HEK293T (cell line): ENCODE data around the gene ABR.

Experiments
- CTCF ChIA-PET: fragments of 350-600 bp; formaldehyde crosslinking; extraction: SDS; loops from one replicate; lab custom pipeline; 2021; ENCODE audit warnings: antibody characterized with exemption, inconsistent platforms; lab: Yijun Ruan, JAX
- POLR2A ChIA-PET: fragments of 350-600 bp; formaldehyde crosslinking; extraction: SDS; loops from one replicate; lab custom pipeline; 2020; ENCODE audit warnings: antibody characterized with exemption, inconsistent platforms; lab: Yijun Ruan, JAX
- DNase-seq: peaks from one replicate; pipeline ENCODE4 v3.0.0; 2012; ENCODE audit warnings: mixed read lengths; ENCODE audit errors: extremely low spot score
- ARNT ChIP-seq: fragments of 450-650 bp; IDR thresholded peaks from 2 replicates; pipeline ENCODE4 v1.6.1; 2017; ENCODE audit warnings: mild to moderate bottlenecking
- BHLHE40 ChIP-seq: fragments of 450-650 bp; IDR thresholded peaks from 2 replicates; pipeline ENCODE4 v1.6.1; 2016; ENCODE audit warnings: mild to moderate bottlenecking, moderate library complexity, borderline replicate concordance
- CTBP1 ChIP-seq: fragments of 450-650 bp; IDR thresholded peaks from 2 replicates; pipeline ENCODE4 v1.6.1; 2016; ENCODE audit warnings: borderline replicate concordance
- ELF4 ChIP-seq: fragments of 450-650 bp; IDR thresholded peaks from 2 replicates; pipeline ENCODE4 v1.6.1; 2017; ENCODE audit warnings: antibody characterized with exemption
- FOXA1 ChIP-seq: fragments of 450-650 bp; IDR thresholded peaks from 2 replicates; pipeline ENCODE4 v1.6.1; 2016; ENCODE audit warnings: mild to moderate bottlenecking
- FOXK2 ChIP-seq: fragments of 450-650 bp; IDR thresholded peaks from 2 replicates; pipeline ENCODE4 v1.6.1; 2016; ENCODE audit warnings: mild to moderate bottlenecking
- FOXM1 ChIP-seq: fragments of 450-650 bp; IDR thresholded peaks from 2 replicates; pipeline ENCODE4 v1.6.1; 2017; ENCODE audit warnings: mild to moderate bottlenecking, borderline replicate concordance
- HDGF ChIP-seq: fragments of 450-650 bp; IDR thresholded peaks from 2 replicates; pipeline ENCODE4 v1.6.1; 2017; ENCODE audit warnings: antibody characterized with exemption, borderline replicate concordance
- L3MBTL2 ChIP-seq: fragments of 450-650 bp; conservative IDR thresholded peaks from 2 replicates; pipeline ENCODE4 v1.6.1; 2016; ENCODE audit warnings: mild to moderate bottlenecking
- LEF1 ChIP-seq: fragments of 450-650 bp; IDR thresholded peaks from 2 replicates; pipeline ENCODE4 v1.6.1; 2017; ENCODE audit warnings: mild to moderate bottlenecking, borderline replicate concordance
- NFRKB ChIP-seq: fragments of 450-650 bp; IDR thresholded peaks from 2 replicates; pipeline ENCODE4 v1.6.1; 2016; ENCODE audit warnings: mild to moderate bottlenecking, moderate library complexity
- PKNOX1 ChIP-seq: fragments of 450-650 bp; IDR thresholded peaks from 2 replicates; pipeline ENCODE4 v1.6.1; 2016
- SP1 ChIP-seq: fragments of 450-650 bp; IDR thresholded peaks from 2 replicates; pipeline ENCODE4 v1.6.1; 2017
- SUZ12 ChIP-seq: fragments of 450-650 bp; IDR thresholded peaks from 2 replicates; pipeline ENCODE4 v1.6.1; 2016; ENCODE audit warnings: mild to moderate bottlenecking
- TARDBP ChIP-seq: fragments of 450-650 bp; IDR thresholded peaks from 2 replicates; pipeline ENCODE4 v1.6.1; 2016
- ZNF384 ChIP-seq: fragments of 450-650 bp; IDR thresholded peaks from 2 replicates; pipeline ENCODE4 v1.6.1; 2016

ABR gene

DNA sequence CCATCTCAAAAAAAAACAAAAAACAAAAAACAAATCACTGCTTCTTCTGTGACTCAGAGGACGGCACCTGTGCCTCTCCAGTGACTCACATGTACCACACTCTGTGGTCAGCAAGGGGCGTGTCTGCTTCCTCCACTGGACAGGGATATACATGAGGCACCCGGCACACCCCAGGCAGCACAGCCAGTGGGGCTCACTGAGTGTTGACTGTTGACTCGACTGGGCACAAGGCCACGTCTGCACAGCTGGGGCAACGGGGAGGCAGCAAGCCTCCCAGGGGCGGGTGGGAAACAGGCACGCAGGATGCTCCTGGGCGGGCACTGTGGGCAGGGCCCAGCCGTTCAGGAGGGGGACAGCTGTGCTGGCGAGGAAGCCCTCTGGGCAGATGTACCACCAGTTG is 118.8 kb downstream of the ABR start:
- DNase-seq = no peak
- TF ChIP-seq FOXA1 = no peak
- TF ChIP-seq ARNT = no peak
- no peak for TF ChIP-seq SUZ12
- TF ChIP-seq HDGF = no peak
- TF ChIP-seq CTBP1 = no peak
- no peak for TF ChIP-seq TARDBP
- no peak for TF ChIP-seq L3MBTL2
- TF ChIP-seq LEF1 = no peak
- TF ChIP-seq NFRKB = no peak
- TF ChIP-seq ELF4 = no peak
- TF ChIP-seq FOXM1 = no peak
- TF ChIP-seq SP1 = no peak
- TF ChIP-seq PKNOX1 = no peak
- TF ChIP-seq BHLHE40 = no peak
- no peak for TF ChIP-seq ZNF384
- TF ChIP-seq FOXK2 = no peak
- ChIA-PET POLR2A (no interaction called here), CTCF (no interaction called here)

- no peak for DNase-seq
- CTCF ChIA-PET = interaction anchor here (1.8 kb wide), 1 partner anchor 88 kb away, joined by 27 read pairs; no protein-coding TSS in a partner anchor
- POLR2A ChIA-PET = no interaction called here
- TF ChIP-seq LEF1 = no peak
- TF ChIP-seq HDGF = no peak
- no peak for TF ChIP-seq NFRKB
- TF ChIP-seq TARDBP = no peak
- no peak for TF ChIP-seq FOXK2
- TF ChIP-seq ELF4 = no peak
- no peak for TF ChIP-seq ARNT
Observed at GRCh38 chr17:1059131-1059795, 120.5 kb downstream of the ABR start.

- ChIA-PET CTCF (interaction anchor here (0.6 to 1.8 kb wide), 19 partner anchors 9 to 201 kb away, joined by 3 to 27 read pairs (median 4); no protein-coding TSS in a partner anchor), POLR2A (no interaction called here)
- TF ChIP-seq FOXA1 (no peak), HDGF (no peak), LEF1 (no peak), ELF4 (no peak), BHLHE40 (no peak), ARNT (no peak), PKNOX1 (no peak), CTBP1 (no peak), NFRKB (no peak), TARDBP (no peak), FOXK2 (no peak), L3MBTL2 (no peak), SUZ12 (no peak), ZNF384 (no peak), FOXM1 (no peak), SP1 (no peak)
- peak; percentile 77 for DNase-seq
Observed at GRCh38 chr17:1058423-1059130, 121.2 kb downstream of the ABR start.

- DNase-seq = no peak
- TF ChIP-seq SUZ12 (no peak), TARDBP (no peak), PKNOX1 (no peak), FOXA1 (no peak), CTBP1 (no peak), NFRKB (no peak), ELF4 (no peak), FOXM1 (no peak), L3MBTL2 (no peak), ARNT (no peak), FOXK2 (no peak), ZNF384 (no peak), BHLHE40 (no peak), LEF1 (no peak), SP1 (no peak), HDGF (no peak)
- ChIA-PET CTCF (interaction anchor here (0.6 to 2.0 kb wide), 27 partner anchors 9 to 635 kb away, joined by 3 to 10 read pairs (median 4); partner anchors contain the start of genes INPP5K, NXN and TIMM22), POLR2A (interaction anchor here (0.7 to 1.2 kb wide), 3 partner anchors 57 to 92 kb away, joined by 3 read pairs; no protein-coding TSS in a partner anchor)
Observed at GRCh38 chr17:1056761-1057160, 123.0 kb downstream of the ABR start.

DNA sequence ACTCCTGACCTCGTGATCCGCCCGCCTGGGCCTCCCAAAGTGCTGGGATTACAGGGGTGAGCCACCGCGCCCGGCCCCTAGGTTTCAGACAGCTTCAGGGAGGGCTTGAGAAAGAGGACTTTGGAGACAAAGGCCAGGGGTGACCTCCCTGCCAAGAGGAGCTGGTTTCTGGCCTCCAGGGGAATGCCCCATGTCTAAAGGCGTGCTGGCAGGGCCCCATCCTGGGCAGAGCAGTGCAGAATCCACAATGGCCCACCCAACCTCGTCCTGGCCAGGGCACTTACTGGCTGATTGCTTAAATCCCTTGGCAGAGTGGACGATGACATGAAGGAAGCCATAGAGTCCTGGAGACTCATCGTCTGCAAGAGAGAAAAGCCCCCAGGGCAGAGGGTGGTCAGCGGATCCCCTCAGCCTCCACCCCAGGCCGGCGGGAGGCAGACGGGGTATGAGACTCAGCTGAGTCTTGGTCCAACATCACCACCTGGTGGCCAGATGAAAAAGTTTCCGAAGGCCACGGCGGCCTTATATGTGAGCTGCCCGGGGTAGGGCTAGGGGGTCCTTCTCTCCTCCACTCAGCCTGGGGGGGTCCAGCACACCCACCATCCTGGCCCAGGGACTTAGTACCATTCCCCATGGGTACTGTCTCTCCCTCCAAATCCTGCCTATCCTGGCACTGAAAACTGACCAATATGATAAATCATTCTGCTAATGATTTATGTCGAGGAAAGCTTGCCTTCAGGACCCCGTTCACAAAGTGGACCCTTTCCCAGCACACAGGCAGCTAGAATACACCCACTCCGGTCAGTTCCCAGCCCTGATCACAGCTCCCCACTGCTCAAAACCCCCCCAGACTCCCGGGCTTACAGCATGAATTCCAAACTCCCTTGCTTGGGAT is 123.8 kb downstream of the ABR start:
- TF ChIP-seq HDGF (no peak), PKNOX1 (peak; percentile 41)
- DNase-seq = peak; percentile 86
- ChIA-PET POLR2A (interaction anchor here (1.1 to 1.4 kb wide), 3 partner anchors 57 to 75 kb away, joined by 3 to 4 read pairs (median 3); no protein-coding TSS in a partner anchor), CTCF (interaction anchor here (0.6 to 2.0 kb wide), 30 partner anchors 9 to 634 kb away, joined by 3 to 10 read pairs (median 4); partner anchors contain the start of genes INPP5K, NXN and TIMM22)
